PC-3 (cell line): Measurements from ENCODE around the gene ARHGDIG. TPM values are rescaled to one million over a fixed set of nuclear protein-coding genes. Genes with fewer than 3 reads are reported as not detected.

Experiments
- ATAC-seq: fragments of 200-7000 bp; cut with Tn5 transposase; 2 replicates; pipeline ENCODE4 v1.9.1; 2020; ENCODE audit warnings: mild to moderate bottlenecking, moderate library complexity
- BruUV-seq: library from RNA; stranded (reverse); fragments of 400-500 nt; replicated peaks from 2 replicates; lab custom pipeline; 2021; lab: Mats Ljungman, UMichigan
- CTCF ChIA-PET: fragments of 300-600 bp; sonication (Branson Sonifier 250); formaldehyde crosslinking; loops from one replicate; lab custom pipeline; 2022; ENCODE audit warnings: antibody characterized with exemption; lab: Charles Lee
- POLR2A ChIA-PET: fragments of 300-600 bp; sonication (Branson Sonifier 250); formaldehyde crosslinking; loops from one replicate; lab custom pipeline; 2022; ENCODE audit warnings: antibody characterized with exemption; ENCODE audit not compliant: unreplicated experiment; lab: Charles Lee
- DNase-seq: peaks from one replicate; pipeline ENCODE4 v3.0.0-alpha.2; 2015
- H2AFZ ChIP-seq: fragments of 300-600 bp; sonication (generic); 2 replicates; pipeline ENCODE4 v1.6.0; 2016; ENCODE audit warnings: antibody characterized with exemption, low read length
- H3F3A ChIP-seq: fragments of 300-600 bp; sonication (generic); one replicate; pipeline ENCODE4 v1.6.0; 2017; ENCODE audit warnings: antibody characterized with exemption, low read length, control low read depth, mild to moderate bottlenecking; ENCODE audit not compliant: unreplicated experiment
- H3K27ac ChIP-seq: fragments of 300-600 bp; sonication (generic); 2 replicates; pipeline ENCODE4 v1.5.1; 2016; ENCODE audit warnings: mild to moderate bottlenecking, low read length
- H3K27me3 ChIP-seq: fragments of 300-600 bp; sonication (generic); 2 replicates; pipeline ENCODE4 v1.6.1; 2016; ENCODE audit warnings: low read length, mixed read lengths
- H3K36me3 ChIP-seq: fragments of 300-600 bp; sonication (generic); 2 replicates; pipeline ENCODE4 v1.6.1; 2016; ENCODE audit warnings: low read depth, mixed run types, low read length, mixed read lengths
- H3K4me1 ChIP-seq: fragments of 300-600 bp; sonication (generic); 2 replicates; pipeline ENCODE4 v1.5.1; 2016; ENCODE audit warnings: low read length; ENCODE audit not compliant: insufficient read depth
- H3K4me2 ChIP-seq: fragments of 300-600 bp; sonication (generic); 2 replicates; pipeline ENCODE4 v1.6.0; 2016; ENCODE audit warnings: low read length
- H3K4me3 ChIP-seq: fragments of 300-600 bp; sonication (generic); 2 replicates; pipeline ENCODE4 v1.5.1; 2016; ENCODE audit warnings: mild to moderate bottlenecking, low read length, mixed read lengths
- H3K79me2 ChIP-seq: fragments of 300-600 bp; sonication (generic); 2 replicates; pipeline ENCODE4 v1.6.1; 2017; ENCODE audit warnings: low read length, mixed read lengths
- H3K9ac ChIP-seq: fragments of 300-600 bp; sonication (generic); 2 replicates; pipeline ENCODE4 v1.6.0; 2016; ENCODE audit warnings: mild to moderate bottlenecking, low read length
- H3K9me2 ChIP-seq: fragments of 300-600 bp; sonication (generic); replicated peaks from 2 replicates; pipeline ENCODE4 v1.6.1; 2016; ENCODE audit warnings: mixed run types, low read length, mixed read lengths
- H3K9me3 ChIP-seq: fragments of 300-600 bp; sonication (generic); 2 replicates; pipeline ENCODE4 v1.6.1; 2016; ENCODE audit warnings: low read length, mixed read lengths
- H4K20me1 ChIP-seq: fragments of 300-600 bp; sonication (generic); 2 replicates; pipeline ENCODE4 v1.6.1; 2016; ENCODE audit warnings: low read length, mixed read lengths
- EZH2 ChIP-seq: fragments of 300-600 bp; sonication (generic); IDR thresholded peaks from one replicate; pipeline ENCODE4 v1.6.1; 2017; ENCODE audit warnings: antibody characterized with exemption, mild to moderate bottlenecking, low read length; ENCODE audit not compliant: unreplicated experiment
- EZH2phosphoT487 ChIP-seq: fragments of 300-600 bp; sonication (generic); IDR thresholded peaks from 2 replicates; pipeline ENCODE4 v1.6.1; 2018; ENCODE audit warnings: mild to moderate bottlenecking, antibody characterized with exemption, low read length, borderline replicate concordance
- intact Hi-C: fragments of 100-400 bp; cut with micrococcal nuclease; formaldehyde crosslinking; loops from 2 replicates; pipeline ENCODE4 v1.9.0; 2023
- total RNA-seq: library from RNA; depleted of rRNA; stranded (reverse); fragments of >200 nt; gene quantifications from 2 replicates; pipeline ENCODE4 v1.2.3, GENCODE V29; 2014
- TF ChIP-seq, protein P1 (sequence below): fragments of 300-600 bp; sonication (generic); conservative IDR thresholded peaks from 2 replicates; pipeline ENCODE4 v1.5.1; 2017; ENCODE audit warnings: antibody characterized with exemption, low read depth, mild to moderate bottlenecking, low read length

Gene ARHGDIG
- total RNA-seq, 1 experiment from 2014 or later, result not detected

DNA sequence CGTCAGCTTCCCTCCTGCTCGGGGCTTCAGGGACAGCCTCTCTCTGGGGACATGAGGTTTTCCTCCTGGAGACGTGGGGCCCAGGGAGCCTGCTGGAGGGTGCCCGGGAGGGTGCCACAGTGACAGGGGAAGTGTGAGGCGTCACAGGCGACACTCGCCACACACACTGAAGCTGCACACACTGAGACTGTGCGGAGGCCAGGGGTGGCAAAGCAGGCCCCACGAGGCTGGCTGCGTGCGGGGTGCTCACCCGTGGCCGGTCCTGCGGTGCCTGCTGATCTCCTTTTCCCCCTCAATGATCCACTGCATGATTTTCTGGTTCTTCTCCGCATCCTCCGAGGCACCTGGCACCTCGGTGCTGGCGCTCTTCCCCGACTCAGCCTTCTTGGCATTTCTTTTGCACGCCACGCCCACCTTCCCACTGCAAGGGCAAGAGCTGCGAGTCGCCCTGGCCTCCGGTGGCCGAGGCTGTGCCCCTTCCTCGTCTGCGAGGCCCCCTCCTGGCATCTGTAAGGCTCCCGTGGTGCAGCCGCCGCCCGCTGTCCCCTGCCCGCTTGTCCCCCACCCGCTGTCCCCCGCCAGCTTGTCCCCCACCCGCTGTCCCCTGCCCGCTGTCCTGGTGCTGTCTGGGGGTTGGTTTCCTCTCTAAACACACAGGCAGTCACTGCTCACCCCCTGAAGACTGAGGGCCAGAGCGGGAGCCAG lies 16.6 kb downstream of the ARHGDIG start:
- ChIA-PET CTCF (no interaction called here), POLR2A (no interaction called here)
- Histone ChIP-seq H3K36me3 (no peaks in the 10 kb centered on the region), H3F3A (no peaks in the 10 kb centered on the region), H3K9me3 (no peaks in the 10 kb centered on the region), H3K4me2 (no peak overlapping the region), H3K27ac (no peak overlapping the region), H3K79me2 (no peaks in the 10 kb centered on the region), H2AFZ (no peak overlapping the region), H3K9ac (no peak overlapping the region), H3K27me3 (no peaks in the 10 kb centered on the region), H3K4me3 (no peak overlapping the region), H3K9me2 (no peaks in the 10 kb centered on the region), H4K20me1 (no peaks in the 10 kb centered on the region), H3K4me1 (no peaks in the 10 kb centered on the region)
- TF ChIP-seq, protein P1, sequence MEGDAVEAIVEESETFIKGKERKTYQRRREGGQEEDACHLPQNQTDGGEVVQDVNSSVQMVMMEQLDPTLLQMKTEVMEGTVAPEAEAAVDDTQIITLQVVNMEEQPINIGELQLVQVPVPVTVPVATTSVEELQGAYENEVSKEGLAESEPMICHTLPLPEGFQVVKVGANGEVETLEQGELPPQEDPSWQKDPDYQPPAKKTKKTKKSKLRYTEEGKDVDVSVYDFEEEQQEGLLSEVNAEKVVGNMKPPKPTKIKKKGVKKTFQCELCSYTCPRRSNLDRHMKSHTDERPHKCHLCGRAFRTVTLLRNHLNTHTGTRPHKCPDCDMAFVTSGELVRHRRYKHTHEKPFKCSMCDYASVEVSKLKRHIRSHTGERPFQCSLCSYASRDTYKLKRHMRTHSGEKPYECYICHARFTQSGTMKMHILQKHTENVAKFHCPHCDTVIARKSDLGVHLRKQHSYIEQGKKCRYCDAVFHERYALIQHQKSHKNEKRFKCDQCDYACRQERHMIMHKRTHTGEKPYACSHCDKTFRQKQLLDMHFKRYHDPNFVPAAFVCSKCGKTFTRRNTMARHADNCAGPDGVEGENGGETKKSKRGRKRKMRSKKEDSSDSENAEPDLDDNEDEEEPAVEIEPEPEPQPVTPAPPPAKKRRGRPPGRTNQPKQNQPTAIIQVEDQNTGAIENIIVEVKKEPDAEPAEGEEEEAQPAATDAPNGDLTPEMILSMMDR, result no peak
- no peak for TF ChIP-seq EZH2phosphoT487
- TF ChIP-seq EZH2, result no peak
- DNase-seq, result no peak
- intact Hi-C loops, result no loop called here
- BruUV-seq, result no TSS peak
- ATAC-seq, result no peak

DNA sequence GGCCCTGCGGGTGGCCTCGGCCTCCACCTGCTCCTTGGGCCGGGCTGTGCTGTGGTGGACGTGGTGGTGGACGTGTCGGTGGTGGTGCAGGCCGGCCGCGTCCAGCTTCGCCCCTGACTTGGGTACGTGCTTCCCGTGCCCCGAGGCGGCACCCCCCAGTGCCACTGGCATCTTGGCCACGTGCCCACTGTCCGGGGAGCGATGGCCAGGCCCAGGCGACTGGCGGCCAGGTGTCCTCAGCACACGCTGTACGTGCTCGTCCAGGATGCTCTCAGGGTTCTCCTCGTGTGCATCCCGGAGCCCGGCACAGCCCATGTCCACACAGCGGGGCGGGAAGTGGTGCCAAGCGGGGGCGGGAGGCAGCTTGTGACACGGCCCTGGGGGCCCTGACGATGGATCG lies 17.4 kb downstream of the ARHGDIG start:
- intact Hi-C loops, result no loop called here
- H3F3A ChIP-seq, result no peaks in the 10 kb centered on the region
- no peaks in the 10 kb centered on the region for H3K9me3 ChIP-seq
- no TSS peak for BruUV-seq
- no peaks in the 10 kb centered on the region for H3K27me3 ChIP-seq
- no peaks in the 10 kb centered on the region for H4K20me1 ChIP-seq
- H3K4me3 ChIP-seq, result no peak overlapping the region
- H3K36me3 ChIP-seq, result no peaks in the 10 kb centered on the region
- no peak for DNase-seq
- no peaks in the 10 kb centered on the region for H3K4me1 ChIP-seq
- ChIA-PET POLR2A (no interaction called here), CTCF (no interaction called here)
- H2AFZ ChIP-seq, result no peak overlapping the region
- H3K4me2 ChIP-seq, result no peak overlapping the region
- no peak overlapping the region for H3K27ac ChIP-seq
- no peaks in the 10 kb centered on the region for H3K9me2 ChIP-seq
- TF ChIP-seq EZH2phosphoT487, result no peak
- TF ChIP-seq, protein P1, result no peak
- TF ChIP-seq EZH2, result no peak
- H3K9ac ChIP-seq, result no peak overlapping the region
- no peak for ATAC-seq
- H3K79me2 ChIP-seq, result no peaks in the 10 kb centered on the region

DNA sequence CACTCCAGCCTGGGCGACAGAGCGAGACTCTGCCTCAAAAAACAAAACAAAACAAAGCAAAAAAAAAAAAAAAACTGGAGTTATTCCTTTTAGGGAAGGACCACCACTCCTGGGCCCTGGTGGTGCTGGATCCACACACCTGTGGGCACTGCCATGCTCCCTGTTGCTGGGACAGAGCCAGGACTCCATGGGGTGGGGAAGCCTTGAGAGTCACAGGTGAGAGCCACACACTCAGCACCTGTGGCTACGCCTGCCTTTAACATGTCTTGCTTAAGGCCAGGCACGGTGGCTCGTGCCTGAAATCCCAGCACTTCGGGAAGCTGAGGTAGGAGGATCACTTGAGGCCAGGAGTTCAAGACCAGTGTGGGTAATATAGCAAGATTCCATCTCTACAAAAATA lies 20.8 kb downstream of the ARHGDIG start:
- POLR2A ChIA-PET, result no interaction called here
- Histone ChIP-seq H2AFZ (no peak overlapping the region), H3K36me3 (no peaks in the 10 kb centered on the region), H3K79me2 (no peaks in the 10 kb centered on the region), H3K9me3 (no peaks in the 10 kb centered on the region), H3F3A (no peaks in the 10 kb centered on the region), H3K4me1 (no peaks in the 10 kb centered on the region), H3K4me2 (no peak overlapping the region), H3K27me3 (no peaks in the 10 kb centered on the region), H4K20me1 (no peaks in the 10 kb centered on the region), H3K4me3 (no peak overlapping the region), H3K9ac (no peak overlapping the region), H3K27ac (no peak overlapping the region), H3K9me2 (no peaks in the 10 kb centered on the region)
- ATAC-seq, result no peak
- no peak for DNase-seq
- TF ChIP-seq EZH2phosphoT487 (no peak), EZH2 (no peak)
- TF ChIP-seq, protein P1, result no peak
- CTCF ChIA-PET, result no interaction called here
- intact Hi-C loops, result no loop called here
- BruUV-seq, result no TSS peak
